Measurements from ENCODE around the gene PCED1A. TPM values are rescaled to one million over a fixed set of nuclear protein-coding genes. Genes with fewer than 3 reads are reported as not detected.

Gene PCED1A
- total and polyA plus RNA-seq, 9 of the 15 experiments (the other 6 are each of a cell fraction or from before 2014, with no cell fraction given) = 1.5 to 11.5 (median 5.9) TPM

DNA sequence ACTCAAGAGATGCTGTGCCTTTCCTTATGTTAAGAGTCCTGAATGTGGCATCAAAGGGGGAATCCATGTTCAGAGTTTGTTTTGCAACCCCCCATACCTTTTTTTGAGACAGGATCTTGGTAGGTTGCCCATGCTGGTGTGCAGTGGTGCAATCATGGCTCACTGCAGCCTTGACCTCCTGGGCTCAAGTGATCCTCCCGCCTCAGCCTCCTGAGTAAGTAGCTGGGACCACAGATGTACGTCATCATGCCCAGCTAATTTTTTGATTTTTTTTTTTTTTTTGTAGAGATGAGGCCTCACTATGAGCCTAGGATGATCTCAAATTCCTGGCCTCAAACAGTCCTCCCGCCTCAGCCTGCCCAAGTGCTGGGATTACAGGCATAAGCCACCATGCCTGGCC lies 49.3 kb upstream of the PCED1A start:
- Histone ChIP-seq H3K4me3 (no peak overlapping the region), H2AFZ (ENCODE audit: low read depth, low read length) (no peak overlapping the region), H3K4me1 (replicated peaks in 1 of 2; ENCODE audit: control insufficient read depth in 2 of 2, insufficient read depth in 2 of 2, low read length in 2 of 2) (peaks cover 10 to 35% of the 10 kb centered on the region in 2 experiments), H3K4me2 (ENCODE audit: insufficient read depth, low read length) (no peak overlapping the region), H3K27me3 (ENCODE audit: control insufficient read depth in 2 of 2, insufficient read depth in 2 of 2, low read length in 2 of 2) (no peaks in the 10 kb centered on the region), H3K36me3 (ENCODE audit: control insufficient read depth, insufficient read depth, low read length) (peaks cover 13% of the 10 kb centered on the region), H3K9me3 (replicated peaks; ENCODE audit: control insufficient read depth, insufficient read depth, low read depth, low read length) (0 out of 2 replicates have a peak, but pooled peaks cover 2% of the 10 kb centered on the region), H3K9me1 (ENCODE audit: control insufficient read depth, insufficient read depth, low read length) (peaks cover 3% of the 10 kb centered on the region), H3K79me2 (ENCODE audit: control insufficient read depth, insufficient read depth, low read length) (peaks cover 96% of the 10 kb centered on the region), H3K9ac (ENCODE audit: insufficient read depth in 1 of 2, low read depth in 2 of 2, low read length in 2 of 2) (no peak overlapping the region), H3K27ac (ENCODE audit: extremely low read depth, low read depth, low read length) (peak overlapping the region; percentile 24; the same call in 1 of the 3 replicates), H4K20me1 (replicated peaks; ENCODE audit: control insufficient read depth, insufficient read depth, low read length) (no peaks in the 10 kb centered on the region)
- POLR2A ChIA-PET = interaction anchor here (0.7 kb wide), 1 partner anchor 937 kb away, joined by 5 read pairs; no protein-coding TSS in a partner anchor
- no peak for DNase-seq (ENCODE audit: extremely low read depth in 1 of 4, low spot score in 3 of 4)
- WGBS (ENCODE audit: insufficient coverage, low coverage, missing lambda C conversion rate) = 59% methylated on average over 2 of the region's 3 CpGs
- ATAC-seq = no peak
- in situ Hi-C loops (cut with MboI) (no loop called here), intact Hi-C loops (cut with micrococcal nuclease) (no loop called here)
- CTCF ChIA-PET (ENCODE audit: low intra/inter-chr PET ratio) = no interaction called here
- FAIRE-seq = no peak
- no peak for TF ChIP-seq GATAD2B (IDR thresholded peaks at IDR 0.05; ENCODE audit: borderline replicate concordance)
- TF ChIP-seq, protein P1, sequence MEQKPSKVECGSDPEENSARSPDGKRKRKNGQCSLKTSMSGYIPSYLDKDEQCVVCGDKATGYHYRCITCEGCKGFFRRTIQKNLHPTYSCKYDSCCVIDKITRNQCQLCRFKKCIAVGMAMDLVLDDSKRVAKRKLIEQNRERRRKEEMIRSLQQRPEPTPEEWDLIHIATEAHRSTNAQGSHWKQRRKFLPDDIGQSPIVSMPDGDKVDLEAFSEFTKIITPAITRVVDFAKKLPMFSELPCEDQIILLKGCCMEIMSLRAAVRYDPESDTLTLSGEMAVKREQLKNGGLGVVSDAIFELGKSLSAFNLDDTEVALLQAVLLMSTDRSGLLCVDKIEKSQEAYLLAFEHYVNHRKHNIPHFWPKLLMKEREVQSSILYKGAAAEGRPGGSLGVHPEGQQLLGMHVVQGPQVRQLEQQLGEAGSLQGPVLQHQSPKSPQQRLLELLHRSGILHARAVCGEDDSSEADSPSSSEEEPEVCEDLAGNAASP (IDR thresholded peaks at IDR 0.05) = no peak
- no peak for TF ChIP-seq YY1 (IDR thresholded peaks at IDR 0.05; ENCODE audit: borderline replicate concordance in 1 of 3, control insufficient read depth in 1 of 3, extremely low read depth in 1 of 3, insufficient read depth in 3 of 3, insufficient read length in 1 of 3, insufficient replicate concordance in 2 of 3, low read depth in 1 of 3, low read length in 2 of 3)
- no peak for TF ChIP-seq ADNP (tag; IDR thresholded peaks at IDR 0.05)
- TF ChIP-seq, protein P2, sequence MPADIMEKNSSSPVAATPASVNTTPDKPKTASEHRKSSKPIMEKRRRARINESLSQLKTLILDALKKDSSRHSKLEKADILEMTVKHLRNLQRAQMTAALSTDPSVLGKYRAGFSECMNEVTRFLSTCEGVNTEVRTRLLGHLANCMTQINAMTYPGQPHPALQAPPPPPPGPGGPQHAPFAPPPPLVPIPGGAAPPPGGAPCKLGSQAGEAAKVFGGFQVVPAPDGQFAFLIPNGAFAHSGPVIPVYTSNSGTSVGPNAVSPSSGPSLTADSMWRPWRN (IDR thresholded peaks at IDR 0.05; ENCODE audit: low read depth) = no peak
- TF ChIP-seq MTA1 (IDR thresholded peaks at IDR 0.05; ENCODE audit: borderline replicate concordance) = no peak
- TF ChIP-seq ELF4 (CRISPR knock-in tag; IDR thresholded peaks at IDR 0.05) = no peak
- TF ChIP-seq RBBP5 (IDR thresholded peaks at IDR 0.05; ENCODE audit: borderline replicate concordance, insufficient read depth, low read length, poor library complexity, severe bottlenecking) = peak; percentile 33
- BruUV-seq (replicated peaks) = no TSS peak
